A549 (cell line): ENCODE measurements around the gene MAP3K5. TPM values are rescaled to one million over a fixed set of nuclear protein-coding genes. Genes with fewer than 3 reads are reported as not detected.

Experiments used
- ATAC-seq, 2 experiments: fragments of 200-7000 bp in 1 of 2; fragments of >200 bp in 1 of 2; cut with Nextera tagmentation in 1 of 2; cut with Tn5 transposase in 1 of 2; 3 replicates each; pipeline versions ENCODE4 v1.8.0 to v1.9.1; 2018 to 2020; ENCODE audit warnings: mild to moderate bottlenecking in 1 of 2, moderate library complexity in 1 of 2
- CTCF ChIA-PET: fragments of 300-600 bp; sonication (Branson Sonifier 250); formaldehyde crosslinking; extraction: SDS; loops from one replicate; lab custom pipeline; 2021; ENCODE audit warnings: antibody characterized with exemption, inconsistent platforms; lab: Yijun Ruan, JAX
- POLR2A ChIA-PET: fragments of 350-600 bp; formaldehyde crosslinking; extraction: SDS; loops from one replicate; lab custom pipeline; 2021; ENCODE audit warnings: antibody characterized with exemption, inconsistent platforms; lab: Yijun Ruan, JAX
- DNase-seq, 2 experiments: peaks; one replicate each; pipeline versions ENCODE4 v3.0.0 to v3.0.0-alpha.2; 2011 to 2016; ENCODE audit warnings: low read depth in 1 of 2, low spot score in 1 of 2
- FAIRE-seq: peaks from 2 replicates; lab custom pipeline; 2011; peaks lifted over from hg19 to GRCh38; lab: Jason Lieb, UNC
- H3K27ac ChIP-seq, 2 experiments: fragments of >200 bp; sonication (Bioruptor Twin); formaldehyde crosslinking; 3 replicates each; pipeline ENCODE4 v1.5.1; 2016 to 2017
- H3K4me1 ChIP-seq: fragments of >200 bp; sonication (Bioruptor Twin); formaldehyde crosslinking; 3 replicates; pipeline ENCODE4 v1.6.1; 2016
- H3K4me2 ChIP-seq: fragments of >200 bp; sonication (Bioruptor Twin); formaldehyde crosslinking; 3 replicates; pipeline ENCODE4 v1.6.1; 2016
- H3K4me3 ChIP-seq: fragments of >200 bp; sonication (Bioruptor Twin); formaldehyde crosslinking; 3 replicates; pipeline ENCODE4 v1.5.1; 2016
- H3K9me3 ChIP-seq: fragments of >200 bp; sonication (Bioruptor Twin); formaldehyde crosslinking; 3 replicates; pipeline ENCODE4 v1.6.1; 2016
- ATOH8 ChIP-seq: fragments of 250-450 bp; sonication (Bioruptor Pico); IDR thresholded peaks from 2 replicates; pipeline ENCODE4 v1.5.0; 2020; ENCODE audit warnings: low read depth, mild to moderate bottlenecking, moderate library complexity
- CBX2 ChIP-seq: fragments of 200-600 bp; sonication (generic); IDR thresholded peaks from 2 replicates; pipeline ENCODE4 v1.6.1; 2016; ENCODE audit warnings: low read depth, mild to moderate bottlenecking, borderline replicate concordance
- CHD2 ChIP-seq: fragments of 150-350 bp; IDR thresholded peaks from 2 replicates; pipeline ENCODE4 v1.6.1; 2014; ENCODE audit warnings: low read length; ENCODE audit not compliant: partially characterized antibody
- CHD4 ChIP-seq: fragments of 200-600 bp; sonication (generic); IDR thresholded peaks from 2 replicates; pipeline ENCODE4 v1.6.1; 2016; ENCODE audit warnings: antibody characterized with exemption, mild to moderate bottlenecking, borderline replicate concordance
- E2F6 ChIP-seq: IDR thresholded peaks from 2 replicates; pipeline ENCODE4 v1.6.1; 2012; ENCODE audit warnings: low read depth, borderline replicate concordance
- EHMT2 ChIP-seq: fragments of 200-600 bp; sonication (generic); IDR thresholded peaks from 2 replicates; pipeline ENCODE4 v1.6.1; 2016; ENCODE audit warnings: antibody characterized with exemption, low read depth, mild to moderate bottlenecking, moderate library complexity
- FOSL2 ChIP-seq, 2 experiments: fragments of 450-650 bp in 1 of 2; fragments of >200 bp in 1 of 2; sonication (Bioruptor Twin) in 1 of 2; formaldehyde crosslinking; IDR thresholded peaks; 2 replicates each; pipeline versions ENCODE4 v1.5.0 to v1.6.1; 2016 to 2020; ENCODE audit warnings: mild to moderate bottlenecking in 1 of 2, moderate library complexity in 1 of 2
- FOXS1 ChIP-seq: fragments of 250-450 bp; sonication (Bioruptor Pico); IDR thresholded peaks from 2 replicates; pipeline ENCODE4 v1.5.0; 2020; ENCODE audit warnings: mild to moderate bottlenecking, moderate library complexity
- HMGXB4 ChIP-seq: fragments of 250-450 bp; sonication (Bioruptor Pico); IDR thresholded peaks from 2 replicates; pipeline ENCODE4 v1.5.0; 2021; ENCODE audit warnings: mild to moderate bottlenecking, moderate library complexity, borderline replicate concordance
- JUN ChIP-seq, 2 experiments: fragments of >200 bp; sonication (Bioruptor Twin); formaldehyde crosslinking; IDR thresholded peaks; 2 replicates in 1 of 2; 3 replicates in 1 of 2; pipeline ENCODE4 v1.6.1; 2016 to 2017
- MAX ChIP-seq: IDR thresholded peaks from 2 replicates; pipeline ENCODE4 v1.6.1; 2012
- RAD21 ChIP-seq, 2 experiments: fragments of >200 bp in 1 of 2; sonication (Bioruptor Twin) in 1 of 2; formaldehyde crosslinking in 1 of 2; IDR thresholded peaks in 1 of 2; conservative IDR thresholded peaks in 1 of 2; 2 replicates in 1 of 2; 3 replicates in 1 of 2; pipeline ENCODE4 v1.6.1; 2012 to 2018; ENCODE audit warnings: inconsistent platforms in 1 of 2
- REST ChIP-seq: fragments of 200-600 bp; sonication (generic); IDR thresholded peaks from 2 replicates; pipeline ENCODE4 v1.6.1; 2016; ENCODE audit warnings: antibody characterized with exemption, mild to moderate bottlenecking, moderate library complexity
- RFX5 ChIP-seq: fragments of 450-650 bp; IDR thresholded peaks from 2 replicates; pipeline ENCODE4 v1.7.1; 2014; ENCODE audit warnings: antibody characterized with exemption, mild to moderate bottlenecking, moderate library complexity
- USF2 ChIP-seq: fragments of 450-650 bp; IDR thresholded peaks from 2 replicates; pipeline ENCODE4 v1.6.1; 2014; ENCODE audit warnings: antibody characterized with exemption
- ZC3H11A ChIP-seq: fragments of 450-650 bp; IDR thresholded peaks from 2 replicates; pipeline ENCODE4 v1.6.1; 2014; ENCODE audit warnings: antibody characterized with exemption, mild to moderate bottlenecking
- ZNF302 ChIP-seq: fragments of 250-450 bp; sonication (Bioruptor Pico); IDR thresholded peaks from 2 replicates; pipeline ENCODE4 v1.9.0; 2021; ENCODE audit warnings: inconsistent platforms, mild to moderate bottlenecking, moderate library complexity
- WGBS: methylation state at CpG from one replicate; pipeline ENCODE4 v1.1.6; 2017; ENCODE audit errors: missing lambda C conversion rate; 5-methylcytosine and 5-hydroxymethylcytosine counted together
- polyA plus RNA-seq, 4 experiments: library from polyadenylated mRNA; depleted of rRNA in 3 of 4; stranded (reverse); fragments of >200 nt; fragmentation: RNase III in 1 of 4; extraction: RNeasy Plus Mini Kit Qiagen cat#74134 plus additional on column Dnase treatment in 1 of 4; gene quantifications; 2 replicates in 3 of 4; 3 replicates in 1 of 4; pipeline ENCODE4 v1.2.3, GENCODE V29; 2011 to 2017

The MAP3K5 gene
- polyA plus RNA-seq, 2 of the 4 experiments (the other 2 are of a cell fraction) = 2.1 to 4.1 TPM

GRCh38 chr6:136779682-136780081, 12.6 kb downstream of the MAP3K5 start:
- Histone ChIP-seq H3K4me3 (no peak overlapping the region), H3K4me1 (peaks cover 15% of the 10 kb centered on the region), H3K4me2 (no peak overlapping the region), H3K9me3 (no peaks in the 10 kb centered on the region), H3K27ac (no peak overlapping the region)
- no peak for FAIRE-seq
- POLR2A ChIA-PET = no interaction called here
- DNase-seq = no peak
- no peak for TF ChIP-seq CBX2
- CTCF ChIA-PET = no interaction called here
- WGBS = 83% methylated on average over 1 of the region's 1 CpG
- ATAC-seq = no peak

GRCh38 chr6:136777651-136778050, 14.6 kb downstream of the MAP3K5 start:
- DNase-seq (no peak), FAIRE-seq (no peak)
- POLR2A ChIA-PET = no interaction called here
- Histone ChIP-seq H3K4me3 (no peak overlapping the region), H3K27ac (no peak overlapping the region), H3K9me3 (no peaks in the 10 kb centered on the region)
- CTCF ChIA-PET = interaction anchor here (5.4 kb wide), 1 partner anchor 15 kb away, joined by 18 read pairs; the partner anchor contains the start of gene MAP3K5
- 85% methylated on average over 3 of the region's 3 CpGs for WGBS
- no peak for TF ChIP-seq E2F6
- TF ChIP-seq FOXS1 (CRISPR knock-in tag) = no peak
- TF ChIP-seq USF2 = no peak
- no peak for TF ChIP-seq RAD21 (conservative IDR thresholded peaks at IDR 0.05 in 1 of 2, IDR thresholded peaks at IDR 0.05 in 1 of 2)
- no peak for TF ChIP-seq ZNF302 (CRISPR knock-in tag)
- TF ChIP-seq HMGXB4 (CRISPR knock-in tag) = no peak
- no peak for TF ChIP-seq CBX2
- TF ChIP-seq, all 56 proteins: peak for 0
- no peak for ATAC-seq
- Histone ChIP-seq H3K4me2 (no peak overlapping the region), H3K4me1 (peaks cover 23% of the 10 kb centered on the region)

GRCh38 chr6:136775548-136775947, 16.7 kb downstream of the MAP3K5 start:
- DNase-seq = no peak
- peak overlapping the region; percentile 35 to 53; a peak in 2 of 6 replicates for H3K27ac ChIP-seq
- POLR2A ChIA-PET = interaction anchor here (1.2 kb wide), 1 partner anchor 17 kb away, joined by 6 read pairs; the partner anchor contains the start of gene MAP3K5
- 94% methylated on average over 2 of the region's 2 CpGs for WGBS
- no peak for FAIRE-seq
- CTCF ChIA-PET = interaction anchor here (2.1 to 5.4 kb wide), 2 partner anchors 17 to 131 kb away, joined by 6 to 18 read pairs; partner anchors contain the start of gene MAP3K5
- no peak for ATAC-seq
- H3K4me1 ChIP-seq = peaks cover 18% of the 10 kb centered on the region
- H3K4me3 ChIP-seq = no peak overlapping the region
- no peaks in the 10 kb centered on the region for H3K9me3 ChIP-seq
- peak overlapping the region; percentile 66; the same call in 2 of the 3 replicates for H3K4me2 ChIP-seq
- TF ChIP-seq CHD2 (no peak), JUN (IDR thresholded peaks at IDR 0.05) (no peak), CBX2 (no peak), ATOH8 (CRISPR knock-in tag) (no peak), ZC3H11A (no peak), RFX5 (no peak), FOSL2 (IDR thresholded peaks at IDR 0.05) (no peak), FOSL2 (CRISPR knock-in tag; IDR thresholded peaks at IDR 0.05) (no peak), CHD4 (no peak), REST (no peak), EHMT2 (no peak), E2F6 (no peak), MAX (no peak)
